Transverse colon (tissue), 4 donors: ENCODE measurements around the gene LIMCH1.

ENCODE experiments used
- CTCF ChIP-seq, 5 experiments: fragments of 200-600 bp in 3 of 5; fragments of 450-650 bp in 2 of 5; sonication (generic) in 3 of 5; IDR thresholded peaks; 1 replicate in 2 of 5; 2 replicates in 3 of 5; pipeline ENCODE4 v1.5.1; 2016 to 2017; ENCODE audit warnings: antibody characterized with exemption in 5 of 5, inconsistent platforms in 3 of 5, mild to moderate bottlenecking in 2 of 5, moderate library complexity in 1 of 5
- POLR2AphosphoS5 ChIP-seq, 3 donors: sonication (generic); formaldehyde crosslinking; IDR thresholded peaks; one replicate each; pipeline ENCODE4 v1.6.1; 2016; ENCODE audit warnings: antibody characterized with exemption in 3 of 3

GRCh38 chr4:41572956-41573355 is 35.0 kb downstream of the LIMCH1 start:
- no peak for TF ChIP-seq CTCF (IDR thresholded peaks at IDR 0.05)
- TF ChIP-seq POLR2AphosphoS5 (IDR thresholded peaks at IDR 0.05) = no peak
